IMR-90 (cell line): ENCODE measurements around the gene MTF2. TPM values are rescaled to one million over a fixed set of nuclear protein-coding genes. Genes with fewer than 3 reads are reported as not detected.
A peak's percentile ranks its signal among the peaks of the same experiment; 100 is the strongest.

Experiments used
- ATAC-seq: fragments of 200-7000 bp; cut with Tn5 transposase; 2 replicates; pipeline ENCODE4 v1.9.1; 2020; ENCODE audit warnings: low read depth, mild to moderate bottlenecking, moderate library complexity
- BruUV-seq: library from RNA; stranded (reverse); fragments of 400-500 nt; replicated peaks from 2 replicates; lab custom pipeline; 2021; lab: Mats Ljungman, UMichigan
- CTCF ChIA-PET: fragments of 300-600 bp; formaldehyde crosslinking; extraction: SDS; loops from one replicate; lab custom pipeline; 2021; ENCODE audit warnings: antibody characterized with exemption; lab: Yijun Ruan, JAX
- POLR2A ChIA-PET: fragments of 300-600 bp; sonication (Branson Sonifier 250); formaldehyde crosslinking; loops from one replicate; lab custom pipeline; 2022; ENCODE audit warnings: antibody characterized with exemption; ENCODE audit not compliant: unreplicated experiment; lab: Charles Lee
- DNase-seq: peaks from one replicate; pipeline ENCODE4 v3.0.0; 2013
- H2AFZ ChIP-seq: replicated peaks from 2 replicates; pipeline ENCODE3; 2013; ENCODE audit warnings: low read length, mild to moderate bottlenecking; ENCODE audit not compliant: poor library complexity
- H2AK5ac ChIP-seq: 2 replicates; pipeline ENCODE4 v1.6.1; 2013; ENCODE audit warnings: low read depth, low read length, inconsistent platforms
- H2AK9ac ChIP-seq: replicated peaks from 2 replicates; pipeline ENCODE3; 2013; ENCODE audit warnings: mild to moderate bottlenecking, low read depth, low read length, moderate library complexity; ENCODE audit not compliant: poor library complexity
- H2BK120ac ChIP-seq: 2 replicates; pipeline ENCODE4 v1.6.1; 2013; ENCODE audit warnings: low read depth, low read length, inconsistent platforms
- H2BK15ac ChIP-seq: 3 replicates; pipeline ENCODE4 v1.6.1; 2013; ENCODE audit warnings: low read depth, low read length, inconsistent platforms
- H2BK20ac ChIP-seq: 2 replicates; pipeline ENCODE4 v1.6.1; 2013; ENCODE audit warnings: low read depth, mild to moderate bottlenecking, inconsistent platforms, low read length, moderate library complexity
- H2BK5ac ChIP-seq: 2 replicates; pipeline ENCODE4 v1.6.1; 2013; ENCODE audit warnings: mild to moderate bottlenecking, low read depth, low read length, inconsistent platforms; ENCODE audit not compliant: poor library complexity, severe bottlenecking
- H3K14ac ChIP-seq: replicated peaks from 2 replicates; pipeline ENCODE4 v1.6.1; 2013; ENCODE audit warnings: low read depth, low read length, inconsistent platforms
- H3K18ac ChIP-seq: 2 replicates; pipeline ENCODE4 v1.6.1; 2013; ENCODE audit warnings: low read depth, low read length, control low read depth
- H3K23ac ChIP-seq: 2 replicates; pipeline ENCODE4 v1.6.1; 2013; ENCODE audit warnings: low read depth, low read length, inconsistent platforms
- H3K27ac ChIP-seq: 2 replicates; pipeline ENCODE4 v1.5.1; 2013; ENCODE audit warnings: mild to moderate bottlenecking, control low read depth, low read length; ENCODE audit not compliant: insufficient read depth
- H3K27me3 ChIP-seq: 2 replicates; pipeline ENCODE4 v1.6.1; 2013; ENCODE audit warnings: low read length; ENCODE audit not compliant: control insufficient read depth, insufficient read depth
- H3K36me3 ChIP-seq: 2 replicates; pipeline ENCODE4 v1.6.1; 2013; ENCODE audit warnings: low read length, mixed read lengths; ENCODE audit not compliant: control insufficient read depth, insufficient read depth
- H3K4ac ChIP-seq: 2 replicates; pipeline ENCODE4 v1.6.1; 2013; ENCODE audit warnings: low read depth, low read length, inconsistent platforms
- H3K4me1 ChIP-seq: 2 replicates; pipeline ENCODE4 v1.6.1; 2013; ENCODE audit warnings: low read length, mixed read lengths; ENCODE audit not compliant: control insufficient read depth, insufficient read depth
- H3K4me2 ChIP-seq: 2 replicates; pipeline ENCODE4 v1.6.1; 2013; ENCODE audit warnings: low read depth, mild to moderate bottlenecking, control low read depth, low read length, moderate library complexity
- H3K4me3 ChIP-seq: 2 replicates; pipeline ENCODE4 v1.5.1; 2013; ENCODE audit warnings: low read depth, mild to moderate bottlenecking, control low read depth, low read length, moderate library complexity; ENCODE audit not compliant: insufficient read depth
- H3K56ac ChIP-seq: 2 replicates; pipeline ENCODE4 v1.6.1; 2013; ENCODE audit warnings: low read length, inconsistent platforms; ENCODE audit not compliant: insufficient read depth; ENCODE audit errors: extremely low read depth
- H3K79me1 ChIP-seq, 2 experiments: 2 replicates each; pipeline ENCODE4 v1.6.1; 2013; ENCODE audit warnings: low read length in 2 of 2, inconsistent platforms in 1 of 2, low read depth in 1 of 2
- H3K9ac ChIP-seq: 2 replicates; pipeline ENCODE4 v1.6.1; 2013; ENCODE audit warnings: low read depth, low read length, control low read depth
- H3K9me1 ChIP-seq: 2 replicates; pipeline ENCODE4 v1.6.1; 2013; ENCODE audit warnings: low read length, inconsistent platforms; ENCODE audit not compliant: insufficient read depth
- H3K9me3 ChIP-seq: 2 replicates; pipeline ENCODE4 v1.6.1; 2013; ENCODE audit warnings: low read length; ENCODE audit not compliant: control insufficient read depth, insufficient read depth
- H4K20me1 ChIP-seq: 2 replicates; pipeline ENCODE4 v1.6.1; 2013; ENCODE audit warnings: low read length, inconsistent platforms; ENCODE audit not compliant: insufficient read depth
- H4K5ac ChIP-seq: 2 replicates; pipeline ENCODE4 v1.6.1; 2013; ENCODE audit warnings: mild to moderate bottlenecking, low read depth, low read length, control low read depth
- H4K8ac ChIP-seq, 2 experiments: 2 replicates each; pipeline ENCODE4 v1.6.1; 2013; ENCODE audit warnings: low read depth in 2 of 2, low read length in 2 of 2, control low read depth in 1 of 2, inconsistent platforms in 1 of 2
- H4K91ac ChIP-seq: 2 replicates; pipeline ENCODE4 v1.6.1; 2013; ENCODE audit warnings: low read depth, low read length, inconsistent platforms; ENCODE audit not compliant: insufficient read depth
- BHLHE40 ChIP-seq: fragments of 150-350 bp; IDR thresholded peaks from 2 replicates; pipeline ENCODE4 v1.6.1; 2016; ENCODE audit warnings: mild to moderate bottlenecking, low read depth, low read length
- CEBPB ChIP-seq: IDR thresholded peaks from 2 replicates; pipeline ENCODE4 v1.6.1; 2012; ENCODE audit warnings: low read depth, low read length, improper control_type of control experiment
- CHD1 ChIP-seq: IDR thresholded peaks from 2 replicates; pipeline ENCODE4 v1.6.1; 2012; ENCODE audit warnings: low read depth, low read length, improper control_type of control experiment
- CTCF ChIP-seq: conservative IDR thresholded peaks from 2 replicates; pipeline ENCODE4 v1.5.1; 2012; ENCODE audit warnings: mild to moderate bottlenecking, low read depth, low read length, improper control_type of control experiment
- FOS ChIP-seq: fragments of 150-350 bp; IDR thresholded peaks from 2 replicates; pipeline ENCODE4 v1.6.1; 2016; ENCODE audit warnings: low read depth, low read length
- MAFK ChIP-seq: IDR thresholded peaks from 2 replicates; pipeline ENCODE4 v1.6.1; 2012; ENCODE audit warnings: low read depth, low read length, improper control_type of control experiment
- MAZ ChIP-seq: IDR thresholded peaks from 2 replicates; pipeline ENCODE4 v1.6.1; 2012; ENCODE audit warnings: low read depth, mild to moderate bottlenecking, low read length, improper control_type of control experiment, moderate library complexity, borderline replicate concordance
- MXI1 ChIP-seq: IDR thresholded peaks from 2 replicates; pipeline ENCODE4 v1.6.1; 2012; ENCODE audit warnings: low read depth, mild to moderate bottlenecking, low read length, moderate library complexity, borderline replicate concordance
- NFE2L2 ChIP-seq: fragments of 150-350 bp; IDR thresholded peaks from 2 replicates; pipeline ENCODE4 v1.6.1; 2016; ENCODE audit warnings: low read depth, mild to moderate bottlenecking, low read length
- POLR2A ChIP-seq: IDR thresholded peaks from 2 replicates; pipeline ENCODE4 v1.6.1; 2012; ENCODE audit warnings: mild to moderate bottlenecking, low read depth, low read length
- RAD21 ChIP-seq: IDR thresholded peaks from 2 replicates; pipeline ENCODE4 v1.6.1; 2012; ENCODE audit warnings: low read length, improper control_type of control experiment
- RCOR1 ChIP-seq: IDR thresholded peaks from 2 replicates; pipeline ENCODE4 v1.6.1; 2012; ENCODE audit warnings: mild to moderate bottlenecking, low read length, improper control_type of control experiment; ENCODE audit not compliant: insufficient replicate concordance
- RFX5 ChIP-seq: IDR thresholded peaks from 2 replicates; pipeline ENCODE4 v1.8.0; 2012; ENCODE audit warnings: low read depth, mild to moderate bottlenecking, low read length, moderate library complexity
- SMC3 ChIP-seq: fragments of 150-350 bp; IDR thresholded peaks from 2 replicates; pipeline ENCODE4 v1.6.1; 2016; ENCODE audit warnings: low read depth, mild to moderate bottlenecking, antibody characterized with exemption, low read length, moderate library complexity
- WGBS, 2 experiments: methylation state at CpG; one replicate each; pipeline versions ENCODE4 v1.1.5 to v1.1.7; 2013; ENCODE audit warnings: missing lambda C conversion rate in 2 of 2; ENCODE audit not compliant: insufficient read length in 1 of 2; ENCODE audit errors: extremely low coverage in 2 of 2; 5-methylcytosine and 5-hydroxymethylcytosine counted together
- dilution Hi-C: fragments of 300-500 bp; cut with HindIII; formaldehyde crosslinking; loops from one replicate; pipeline ENCODE4 v1.14.3; 2018; ENCODE audit warnings: low sequenced_read_pairs; ENCODE audit not compliant: unreplicated experiment
- in situ Hi-C: fragments of 300-500 bp; cut with MboI; formaldehyde crosslinking; loops from 3 replicates; pipeline ENCODE4 v1.14.3; 2019; ENCODE audit warnings: low sequenced_read_pairs, inconsistent platforms, mixed read lengths
- intact Hi-C: fragments of 100-400 bp; cut with micrococcal nuclease; formaldehyde crosslinking; loops from 2 replicates; pipeline ENCODE4 v1.10.0; 2022
- polyA plus RNA-seq, 3 experiments: library from polyadenylated mRNA; depleted of rRNA; stranded (reverse); fragments of >200 nt; gene quantifications; 2 replicates each; pipeline ENCODE4 v1.2.3, GENCODE V29; 2012; ENCODE audit warnings: low replicate concordance in 1 of 3
- total RNA-seq: library from RNA; depleted of rRNA; stranded (reverse); fragments of >200 nt; gene quantifications from 2 replicates; pipeline ENCODE4 v1.2.3, GENCODE V29; 2012
- TF ChIP-seq, protein P1 (sequence below): fragments of 150-350 bp; IDR thresholded peaks from 2 replicates; pipeline ENCODE4 v1.6.1; 2016; ENCODE audit warnings: low read depth, mild to moderate bottlenecking, low read length, moderate library complexity, borderline replicate concordance
- TF ChIP-seq, protein P2 (sequence below): fragments of 150-350 bp; IDR thresholded peaks from 2 replicates; pipeline ENCODE4 v1.6.1; 2017; ENCODE audit warnings: mild to moderate bottlenecking, antibody characterized with exemption, low read length, low read depth

The MTF2 gene
- total and polyA plus RNA-seq, 2 of the 4 experiments (the other 2 are of a cell fraction), result 10.6 to 39.8 TPM

GRCh38 chr1:93172778-93173177 is 93.7 kb downstream of the MTF2 start:
- Histone ChIP-seq H2BK5ac (no peak overlapping the region), H2BK20ac (no peak overlapping the region), H3K23ac (no peak overlapping the region), H3K4me1 (peaks cover 2% of the 10 kb centered on the region), H2AK5ac (no peak overlapping the region), H3K27ac (no peak overlapping the region), H2BK120ac (no peak overlapping the region), H4K20me1 (peaks cover 36% of the 10 kb centered on the region), H3K79me1 (peaks cover 3 to 32% of the 10 kb centered on the region in 2 experiments; a peak in 3 of 4 replicates), H3K27me3 (no peaks in the 10 kb centered on the region), H3K9me3 (no peaks in the 10 kb centered on the region), H2BK15ac (no peak overlapping the region), H4K5ac (no peak overlapping the region), H4K91ac (no peak overlapping the region), H3K9me1 (0 out of 2 replicates have a peak, but pooled peaks cover 2% of the 10 kb centered on the region), H3K18ac (no peak overlapping the region), H3K4me2 (peak overlapping the region; percentile 65; the same call in 1 of the 2 replicates), H3K56ac (no peak overlapping the region), H3K36me3 (peaks cover 7% of the 10 kb centered on the region), H2AFZ (no peak overlapping the region), H4K8ac (no peak overlapping the region), H3K14ac (no peak overlapping the region), H3K4me3 (no peak overlapping the region), H2AK9ac (no peak overlapping the region), H3K9ac (no peak overlapping the region), H3K4ac (no peak overlapping the region)
- TF ChIP-seq MAZ (no peak), RFX5 (no peak), BHLHE40 (no peak), RAD21 (no peak), MAFK (no peak), RCOR1 (no peak), CHD1 (no peak), CEBPB (no peak), POLR2A (no peak), MXI1 (no peak), NFE2L2 (no peak), SMC3 (no peak), FOS (no peak), CTCF (no peak)
- TF ChIP-seq, protein P1, sequence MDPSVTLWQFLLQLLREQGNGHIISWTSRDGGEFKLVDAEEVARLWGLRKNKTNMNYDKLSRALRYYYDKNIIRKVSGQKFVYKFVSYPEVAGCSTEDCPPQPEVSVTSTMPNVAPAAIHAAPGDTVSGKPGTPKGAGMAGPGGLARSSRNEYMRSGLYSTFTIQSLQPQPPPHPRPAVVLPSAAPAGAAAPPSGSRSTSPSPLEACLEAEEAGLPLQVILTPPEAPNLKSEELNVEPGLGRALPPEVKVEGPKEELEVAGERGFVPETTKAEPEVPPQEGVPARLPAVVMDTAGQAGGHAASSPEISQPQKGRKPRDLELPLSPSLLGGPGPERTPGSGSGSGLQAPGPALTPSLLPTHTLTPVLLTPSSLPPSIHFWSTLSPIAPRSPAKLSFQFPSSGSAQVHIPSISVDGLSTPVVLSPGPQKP, result no peak
- TF ChIP-seq, protein P2, sequence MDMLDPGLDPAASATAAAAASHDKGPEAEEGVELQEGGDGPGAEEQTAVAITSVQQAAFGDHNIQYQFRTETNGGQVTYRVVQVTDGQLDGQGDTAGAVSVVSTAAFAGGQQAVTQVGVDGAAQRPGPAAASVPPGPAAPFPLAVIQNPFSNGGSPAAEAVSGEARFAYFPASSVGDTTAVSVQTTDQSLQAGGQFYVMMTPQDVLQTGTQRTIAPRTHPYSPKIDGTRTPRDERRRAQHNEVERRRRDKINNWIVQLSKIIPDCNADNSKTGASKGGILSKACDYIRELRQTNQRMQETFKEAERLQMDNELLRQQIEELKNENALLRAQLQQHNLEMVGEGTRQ, result no peak
- DNase-seq, result peak; percentile 2
- in situ Hi-C loops (no loop called here), intact Hi-C loops (no loop called here), dilution Hi-C loops (no loop called here)
- POLR2A ChIA-PET, result no interaction called here
- WGBS, 2 experiments, result no CpG with 5 or more reads among the region's 1 CpG
- no TSS peak for BruUV-seq
- CTCF ChIA-PET, result no interaction called here
- ATAC-seq, result peak; percentile 72
